Hypothalamus (tissue), 51 donors: ENCODE data around the gene GJA3.

Source experiments
- DNase-seq, 51 donors: peaks; one replicate each; lab custom pipeline; 2025; lab: John Stamatoyannopoulos, UW

Gene GJA3

DNA sequence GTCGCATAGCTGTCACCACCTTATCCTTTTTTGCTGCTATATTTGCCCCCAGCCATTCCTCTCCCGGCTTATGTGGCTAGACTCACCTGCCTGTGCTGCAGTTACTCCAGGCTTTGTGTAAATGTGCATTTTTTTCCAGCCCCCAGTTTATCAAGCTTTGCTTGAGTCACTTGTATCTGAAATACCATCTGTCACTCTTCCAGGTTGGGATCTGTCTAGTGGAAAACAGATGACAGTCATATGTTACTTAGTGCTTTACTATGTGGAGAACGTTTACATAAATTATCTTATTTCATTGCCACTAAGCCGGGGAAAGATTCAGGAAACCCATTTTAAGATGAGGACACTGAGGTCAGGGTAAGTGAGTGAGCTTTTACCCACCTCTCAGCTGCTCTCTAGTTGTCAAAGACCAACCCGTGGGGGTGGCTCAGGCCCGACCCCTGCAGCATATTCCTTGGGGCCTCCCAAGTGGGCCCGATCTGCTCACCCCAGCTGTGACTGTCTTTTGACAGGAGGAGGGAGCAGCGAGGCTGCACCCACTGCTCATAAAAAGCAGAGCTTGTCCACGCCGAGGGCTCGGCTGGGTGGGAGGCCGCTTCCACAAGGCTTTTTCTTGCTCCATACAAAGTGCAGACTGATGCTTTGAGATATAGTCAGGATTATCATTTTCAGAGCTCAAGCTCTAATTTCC is 24.7 kb upstream of the GJA3 start:
- no peak for DNase-seq

DNA sequence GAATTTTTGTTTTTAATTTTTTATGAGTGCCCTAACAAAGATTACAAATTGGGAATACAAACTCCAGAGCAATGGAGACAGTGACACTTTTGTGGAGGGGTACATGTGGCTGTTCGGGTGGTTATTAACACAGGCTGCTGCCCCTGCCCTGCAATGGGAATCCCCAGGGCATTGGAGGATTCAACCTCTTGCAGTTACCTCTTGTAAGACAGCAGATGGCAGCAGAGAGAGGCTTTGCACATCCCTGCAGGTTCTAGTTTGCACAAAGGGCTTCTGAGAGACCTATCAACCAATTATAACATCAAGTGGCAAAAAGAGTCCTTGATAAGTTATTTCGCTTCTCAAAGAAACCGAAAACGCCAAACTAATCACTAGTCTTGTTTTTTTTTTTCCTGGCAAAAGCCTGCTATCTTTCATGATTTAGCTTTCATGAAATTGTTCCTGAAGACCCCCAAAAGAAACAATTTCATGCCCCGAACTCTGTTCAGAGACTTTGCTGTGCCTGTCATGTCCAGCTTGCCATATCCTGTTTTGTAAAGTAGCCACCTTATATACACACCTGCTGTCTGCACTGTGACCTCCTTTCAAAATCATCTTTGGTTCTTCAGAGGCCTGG is 21.5 kb upstream of the GJA3 start:
- peak in 24 of 51 donors; percentile 6 to 69 (median 31) for DNase-seq

DNA sequence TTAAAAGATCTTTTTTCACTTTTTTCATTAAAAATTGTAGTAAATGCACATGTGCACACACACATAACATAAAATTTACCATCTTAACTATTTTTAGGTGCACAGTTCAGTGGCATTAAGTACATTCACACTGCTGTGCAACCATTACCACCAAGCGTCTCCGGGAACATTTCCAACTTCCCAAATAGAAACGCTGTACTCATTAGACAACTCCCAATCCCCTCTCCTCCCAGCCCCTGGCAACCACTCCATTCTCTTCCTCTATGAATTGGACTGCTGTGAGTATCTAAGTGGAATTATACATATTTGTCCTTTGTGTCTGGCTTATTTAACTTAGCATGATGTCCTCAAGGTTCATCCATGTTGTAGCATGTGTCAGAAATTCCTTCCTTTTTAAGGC is 20.3 kb upstream of the GJA3 start:
- no peak for DNase-seq

DNA sequence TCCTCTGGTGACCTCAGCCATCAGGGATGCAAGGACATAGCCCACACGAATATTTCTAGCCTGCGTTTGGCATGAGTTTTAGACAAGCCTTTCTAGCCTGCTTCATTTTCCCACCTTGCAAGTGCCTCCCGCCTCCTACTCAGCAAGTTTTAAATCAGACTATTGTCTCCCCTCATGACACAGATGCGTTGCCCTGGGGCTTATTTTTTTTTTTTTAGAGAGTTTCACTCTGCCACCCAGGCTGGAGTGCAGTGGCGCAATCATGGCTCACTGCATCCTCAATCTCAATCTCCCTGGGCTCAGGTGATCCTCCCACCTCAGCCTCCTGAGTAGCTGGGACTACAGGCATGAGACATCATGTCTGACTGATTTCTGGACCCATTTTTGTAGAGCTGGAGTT is 17.3 kb upstream of the GJA3 start:
- no peak for DNase-seq

DNA sequence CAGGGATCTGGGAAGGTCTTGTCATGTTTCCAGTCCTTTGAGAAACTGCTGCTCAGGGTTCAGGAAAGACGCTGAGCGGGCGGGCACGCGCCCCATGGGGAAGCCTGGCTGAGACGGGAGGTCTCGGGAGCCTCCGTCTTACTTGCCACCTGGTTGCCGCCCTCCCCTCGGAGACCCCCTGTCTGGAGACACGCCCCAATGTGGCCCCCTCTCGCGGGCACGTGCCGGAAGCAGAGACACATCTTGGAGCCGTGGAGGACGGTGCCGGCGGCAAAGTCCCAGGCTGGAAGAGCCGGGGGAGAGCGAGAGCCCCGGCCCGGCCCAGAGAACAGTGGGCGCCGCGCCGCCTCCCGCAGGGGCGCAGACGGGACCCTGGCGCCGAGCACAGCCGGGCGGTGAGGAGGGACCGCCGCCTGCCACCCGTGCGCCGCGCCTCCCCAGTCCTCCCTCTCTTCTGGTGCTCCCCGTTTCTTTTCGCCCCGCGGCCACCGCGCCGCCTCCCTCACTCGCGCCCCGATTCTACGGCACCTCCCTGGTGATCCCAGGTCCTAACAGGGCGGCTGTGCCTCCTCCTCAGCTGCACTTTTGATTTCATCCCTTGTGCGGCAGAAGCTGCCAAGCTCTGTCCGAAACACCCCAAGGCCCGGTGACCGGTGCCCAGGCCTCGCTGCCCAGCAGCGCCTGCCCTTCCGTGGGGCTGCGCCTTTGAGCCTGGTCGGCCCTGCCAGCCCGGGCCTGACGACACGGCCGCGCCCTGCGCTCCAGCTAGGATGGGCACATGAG is 16.4 kb upstream of the GJA3 start:
- DNase-seq = no peak

DNA sequence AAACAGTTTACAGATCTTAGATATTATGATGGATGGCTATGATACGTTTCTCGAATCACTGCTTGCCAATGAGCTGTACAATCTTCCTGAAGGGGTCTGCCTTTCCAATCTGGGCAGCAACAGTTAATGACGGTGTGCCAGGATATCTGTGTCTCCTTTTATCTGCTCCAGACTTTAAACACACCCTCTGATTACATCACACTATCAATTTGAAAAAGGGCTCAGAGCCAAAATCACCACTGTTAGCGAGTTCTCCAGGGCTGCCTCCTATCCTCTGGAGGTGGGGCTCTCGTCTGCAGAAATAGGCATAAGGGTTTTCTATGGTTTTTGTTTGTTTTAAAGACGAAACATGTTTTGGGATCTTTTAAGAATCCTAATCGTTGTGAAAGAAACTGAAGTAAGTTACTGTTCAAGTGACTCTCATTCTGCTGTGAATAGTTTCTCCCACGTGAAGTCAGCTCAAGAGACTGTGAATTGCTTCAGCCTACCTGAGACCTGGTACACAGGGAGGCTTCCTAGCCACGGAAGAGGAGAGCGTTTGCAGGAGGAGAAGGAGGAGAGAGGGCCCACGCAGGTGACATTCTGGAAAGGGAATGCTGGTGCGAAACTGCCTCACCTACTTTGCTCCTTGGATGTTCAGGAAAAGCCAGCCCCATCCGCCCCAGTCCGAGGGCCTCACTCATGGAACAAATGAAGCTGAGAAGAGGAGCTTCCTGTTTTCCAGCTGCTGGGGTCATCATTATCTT is 15.2 kb upstream of the GJA3 start:
- no peak for DNase-seq

DNA sequence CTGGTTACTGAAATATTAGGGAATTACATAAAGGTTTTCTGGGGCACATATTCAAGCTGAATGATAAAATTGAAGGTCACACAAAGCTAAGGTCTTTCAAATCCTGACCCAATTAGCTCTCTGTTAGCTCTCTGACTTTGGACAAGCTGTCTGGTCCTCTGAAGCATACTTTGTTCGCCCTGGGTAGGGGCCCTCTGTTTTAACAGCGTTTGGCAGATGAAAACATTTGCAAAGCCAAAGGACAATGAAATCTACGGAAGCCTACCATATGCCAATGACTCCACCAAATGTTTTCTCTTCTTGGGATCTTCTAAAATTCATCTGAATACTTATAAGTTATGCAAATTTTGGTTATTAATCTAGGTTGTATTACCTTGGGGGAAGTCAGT is 14.5 kb upstream of the GJA3 start:
- no peak for DNase-seq

DNA sequence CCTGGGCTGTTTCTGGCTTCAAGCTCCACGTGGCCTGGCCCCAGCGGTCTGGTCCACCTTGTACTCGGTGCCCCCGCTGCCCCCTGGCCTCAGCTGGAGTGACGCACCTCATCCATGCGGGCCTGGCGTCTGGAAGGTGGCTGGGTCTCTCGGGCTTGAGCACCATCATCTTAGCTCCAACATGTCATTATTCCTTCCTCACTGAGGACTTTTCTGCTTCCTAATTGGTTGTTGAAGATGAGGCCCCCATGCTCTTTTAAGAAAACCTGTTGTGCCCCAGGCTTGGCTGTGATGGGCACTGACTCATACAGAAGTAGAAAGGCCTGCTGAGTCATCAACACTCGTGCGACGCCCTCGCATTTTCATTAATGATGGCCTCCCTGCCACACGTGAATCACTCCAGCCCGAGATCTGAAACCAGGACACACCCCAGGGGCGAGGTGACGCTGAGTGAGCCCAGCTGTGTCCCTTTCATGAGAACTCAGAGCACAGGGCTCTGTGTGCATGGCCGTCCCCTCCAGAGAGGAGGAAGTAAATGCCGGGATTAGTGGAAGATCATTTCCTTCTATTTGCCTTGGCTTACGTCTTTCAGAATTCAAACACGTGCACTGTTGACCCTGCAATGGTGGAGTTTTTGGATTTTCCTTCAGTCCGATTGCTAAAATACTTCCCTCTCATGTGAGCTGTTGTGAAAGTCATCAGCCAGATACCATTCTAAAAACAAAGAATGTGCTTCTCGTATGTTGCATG is 14.0 kb upstream of the GJA3 start:
- DNase-seq = peak in 3 of 51 donors; percentile 5 to 26 (median 11)

DNA sequence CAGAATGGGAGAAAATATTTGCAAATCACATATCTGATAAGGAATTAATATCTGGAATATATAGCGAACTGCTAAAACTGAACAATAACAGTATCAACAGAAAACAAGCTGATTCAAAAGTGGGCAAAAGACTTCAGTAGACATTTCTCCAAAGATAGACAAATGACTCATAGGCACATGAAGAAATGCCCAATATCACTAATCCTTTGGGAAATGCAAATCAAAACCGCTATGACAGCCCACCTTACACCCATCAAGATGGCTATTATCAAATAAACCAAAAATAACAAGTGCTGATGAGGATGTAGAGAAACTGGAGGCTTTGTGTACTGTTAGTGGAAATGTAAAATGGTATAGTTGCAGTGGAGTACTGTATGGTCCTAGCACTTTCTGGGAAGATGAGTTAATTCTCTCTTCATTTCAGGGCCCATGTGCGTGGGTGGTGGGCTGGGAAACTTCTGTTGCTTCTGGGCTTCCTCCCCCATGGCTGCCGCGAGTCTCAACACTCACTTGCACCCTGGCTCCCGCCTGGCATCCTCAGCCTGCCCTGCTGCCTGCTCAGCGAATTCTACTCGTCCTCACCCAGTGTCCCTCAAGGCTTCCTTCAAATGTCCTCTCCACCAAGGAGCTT is 12.4 kb upstream of the GJA3 start:
- no peak for DNase-seq

DNA sequence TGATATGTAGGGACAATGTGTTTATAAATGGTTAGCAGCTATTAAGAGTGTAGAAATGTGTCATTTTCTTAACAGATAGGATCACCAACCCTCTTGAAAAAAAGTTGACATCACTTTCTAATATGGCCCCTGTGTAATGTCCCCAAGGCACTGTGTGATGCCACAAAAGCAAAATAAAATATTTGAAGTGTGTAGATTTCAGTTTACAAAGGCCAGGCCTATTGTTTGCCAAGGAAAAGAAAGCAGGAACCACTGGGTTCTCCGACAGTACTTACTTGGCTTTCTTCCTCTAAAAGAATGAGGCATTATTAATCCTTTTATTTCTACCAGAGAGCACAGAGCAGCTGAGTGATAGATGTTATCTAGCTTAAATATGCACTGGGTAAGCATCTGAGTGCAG is 10.5 kb upstream of the GJA3 start:
- DNase-seq = no peak

DNA sequence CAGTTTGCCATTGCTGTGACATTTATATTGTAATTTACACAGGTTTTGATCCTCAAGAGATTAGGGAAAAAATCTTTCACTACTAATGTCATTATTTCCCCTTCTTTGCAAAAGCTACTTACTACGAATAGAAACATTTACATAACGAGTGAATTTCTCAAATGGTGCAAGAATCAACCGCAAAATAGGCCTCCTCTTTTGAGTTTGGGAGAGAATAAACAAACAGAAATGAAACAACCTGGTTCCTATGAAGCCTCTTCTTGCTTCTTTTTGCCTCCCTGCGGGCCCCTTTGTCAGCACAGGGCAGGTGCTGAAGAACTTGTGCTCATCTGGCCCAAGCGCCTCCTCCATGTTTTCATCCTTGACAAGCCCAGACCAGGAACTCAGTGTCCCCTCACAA is 10.1 kb upstream of the GJA3 start:
- DNase-seq = no peak

DNA sequence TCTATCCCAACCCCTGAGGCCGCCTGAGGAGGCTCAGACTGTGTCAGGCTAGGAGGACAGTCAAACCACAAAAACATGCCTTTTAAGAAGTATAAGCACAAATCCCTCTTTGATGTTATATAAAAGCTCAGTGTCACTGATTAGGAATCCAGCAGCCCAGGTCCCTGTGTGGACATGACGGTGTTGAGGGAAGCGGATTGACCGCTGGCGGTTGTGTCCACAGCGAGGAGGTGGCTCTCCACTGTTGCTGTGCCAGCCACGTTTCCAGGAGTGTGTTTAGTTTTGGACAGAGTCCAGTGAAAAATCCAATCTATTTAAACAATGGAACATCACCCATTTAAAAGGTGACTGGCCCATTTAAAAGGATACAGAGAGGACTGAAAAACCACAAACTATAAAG is 7.5 kb upstream of the GJA3 start:
- no peak for DNase-seq

DNA sequence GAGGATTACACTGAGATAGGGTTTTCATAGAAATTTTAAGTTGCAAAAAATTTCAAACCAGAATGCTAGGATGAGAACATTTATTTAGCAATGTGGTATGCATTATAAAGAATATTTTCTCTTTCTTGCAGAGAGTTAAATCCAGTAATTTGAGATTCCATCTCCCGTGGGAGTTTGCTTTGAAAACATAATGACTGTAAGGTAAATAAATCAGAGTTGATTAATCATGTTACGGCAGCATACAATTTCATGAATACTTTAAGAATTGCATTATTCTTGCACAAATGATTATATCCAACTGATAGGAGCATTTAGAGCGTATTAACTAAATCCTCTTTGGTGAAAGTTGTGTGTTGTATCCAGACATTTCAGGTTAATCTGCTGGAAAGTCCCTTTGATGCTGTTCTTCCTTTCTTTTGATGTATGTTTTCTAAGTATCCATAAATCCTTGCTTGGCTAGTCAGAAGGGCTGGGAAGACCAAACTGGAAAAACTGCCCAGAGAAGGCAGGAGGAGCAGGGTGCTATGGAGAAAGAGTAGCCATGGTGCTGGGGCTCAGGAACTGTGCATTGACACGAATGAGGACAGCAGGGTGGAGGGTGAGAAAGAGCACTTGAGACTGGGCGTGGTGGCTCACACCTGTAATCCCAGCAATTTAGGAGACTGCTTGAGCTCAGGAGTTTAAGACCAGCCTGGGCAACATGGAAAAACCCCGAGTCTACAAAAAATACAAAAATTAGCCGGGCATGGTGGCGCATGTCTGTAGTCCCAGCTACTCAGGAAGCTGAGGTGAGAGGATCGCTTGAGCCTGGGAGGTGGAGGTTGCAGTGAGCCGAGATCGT is 4.8 kb upstream of the GJA3 start:
- no peak for DNase-seq

DNA sequence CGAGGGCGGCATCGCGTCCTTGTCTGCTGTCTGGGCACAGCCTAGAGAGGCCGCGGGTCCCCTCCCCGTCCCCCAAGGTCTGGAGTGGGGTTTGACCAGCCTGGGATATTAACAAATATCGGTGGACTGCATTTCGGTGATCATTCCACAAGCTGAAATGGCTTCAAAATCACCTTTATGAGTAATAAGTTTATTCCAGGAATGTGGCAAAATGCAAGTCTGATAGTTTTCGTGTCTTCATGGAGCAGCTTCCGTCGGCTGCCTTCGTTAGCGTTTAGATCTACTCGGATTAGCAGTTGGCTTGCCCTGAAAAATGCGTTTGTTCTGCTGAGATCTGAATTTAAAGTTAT is 1.1 kb upstream of the GJA3 start:
- DNase-seq = no peak

DNA sequence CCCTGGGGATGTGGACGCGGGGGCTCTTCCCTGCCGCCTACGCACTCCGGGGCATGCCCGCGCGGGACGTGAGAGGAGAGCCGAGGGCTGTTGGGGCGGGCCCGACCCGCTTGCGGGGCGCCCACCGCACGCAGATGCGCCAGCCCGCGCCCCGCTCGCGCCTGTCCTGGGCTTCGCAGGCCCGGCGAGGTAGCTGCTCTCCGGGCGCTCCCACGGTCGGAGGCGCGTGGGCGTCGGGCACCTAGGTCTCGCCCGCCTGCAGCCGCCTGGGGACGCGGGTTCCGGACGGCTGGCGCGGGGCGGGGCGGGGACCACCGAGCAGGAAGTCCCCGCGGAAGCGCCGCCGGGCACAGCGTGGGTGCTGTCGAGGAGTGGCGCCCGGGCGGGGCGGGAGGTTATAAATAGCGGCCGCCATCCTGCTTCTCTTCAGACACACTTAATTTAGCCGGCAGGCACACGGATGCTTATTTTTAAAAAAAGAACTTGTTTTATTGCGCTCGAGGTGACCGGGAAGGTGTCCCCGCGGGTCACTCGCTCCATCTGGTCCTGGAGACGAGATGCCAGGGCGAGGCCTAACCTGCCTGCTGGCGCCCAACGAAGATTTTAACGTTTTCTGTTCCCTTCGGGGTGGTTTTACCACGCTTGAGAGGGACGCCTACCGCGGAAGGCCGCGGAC is 561 bp upstream of the GJA3 start:
- no peak for DNase-seq

DNA sequence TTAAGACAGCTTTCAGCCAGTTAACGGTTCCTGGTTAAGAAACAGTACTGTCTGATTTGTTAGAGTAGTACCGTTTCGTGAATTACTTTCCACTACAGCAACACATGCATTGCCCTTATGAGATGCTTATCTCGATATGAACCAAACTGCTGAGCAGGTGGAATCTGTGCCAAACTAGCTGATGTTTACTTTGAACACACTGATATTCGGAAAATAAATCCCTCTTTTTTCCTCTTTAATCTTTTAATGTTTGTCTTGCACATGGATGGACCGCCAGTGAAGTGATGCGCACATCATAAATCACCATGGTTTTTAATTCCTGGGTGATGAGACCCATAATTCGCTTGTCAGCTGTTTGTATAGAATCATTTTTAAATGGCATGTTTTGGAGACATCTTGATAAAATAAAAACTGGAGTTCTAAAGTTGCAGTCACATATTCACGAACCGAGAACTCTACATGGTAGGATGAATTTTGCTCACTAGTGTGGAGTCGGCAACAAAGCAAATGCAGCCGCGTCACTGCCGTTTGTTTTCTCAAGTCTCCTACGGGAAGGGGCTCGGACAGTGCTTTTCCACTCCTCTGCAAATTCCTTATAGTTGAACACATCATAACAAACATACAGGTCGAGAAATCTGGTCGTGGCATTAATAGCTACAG is 1.1 kb downstream of the GJA3 start:
- no peak for DNase-seq

DNA sequence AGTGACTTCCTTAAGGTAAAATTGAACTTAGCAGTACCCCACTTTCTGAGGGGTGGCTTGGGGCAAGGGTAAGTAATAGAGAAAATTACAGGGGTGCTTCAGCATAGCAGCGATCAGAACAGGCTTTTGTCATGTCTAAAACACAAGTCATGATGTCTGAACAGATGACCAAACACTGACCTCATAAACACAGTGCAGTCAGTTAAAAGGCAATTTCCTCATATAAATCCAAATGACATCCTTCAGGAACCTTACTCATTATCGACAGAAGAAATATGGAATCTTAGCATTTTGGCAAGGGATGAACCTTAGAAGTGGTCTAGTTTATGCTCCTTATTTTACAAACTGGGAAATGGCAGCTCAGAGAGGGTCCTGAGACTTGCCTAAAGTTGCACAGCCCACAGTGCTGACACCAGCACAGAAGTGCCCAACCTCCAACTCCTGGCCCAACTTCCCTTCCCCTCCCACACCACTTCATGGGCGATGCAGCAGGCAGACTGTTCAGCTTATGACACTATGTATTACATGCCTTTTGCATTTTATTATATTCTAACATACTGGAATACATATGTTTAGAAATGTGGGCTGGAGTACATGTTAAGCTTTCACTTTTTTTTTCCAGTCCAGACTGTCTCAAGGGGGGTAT is 3.6 kb downstream of the GJA3 start:
- no peak for DNase-seq

DNA sequence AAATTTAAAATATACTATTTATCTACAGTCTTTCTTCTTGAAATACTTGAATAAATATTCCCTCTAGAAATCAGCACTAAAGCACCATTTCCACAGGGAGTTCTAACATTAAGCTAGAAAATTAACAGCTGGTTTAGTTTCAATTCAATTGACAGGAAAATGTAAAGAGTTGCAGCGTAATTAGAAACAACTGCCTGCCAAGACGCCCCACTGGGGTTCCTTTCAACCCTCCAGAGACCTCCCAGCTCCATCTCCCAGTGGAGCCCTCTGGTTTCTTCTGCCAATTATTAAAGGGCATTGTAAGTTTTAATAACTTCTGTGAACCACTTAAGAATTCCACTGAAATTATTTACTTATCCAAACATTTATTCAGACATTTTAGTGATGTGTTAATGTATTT is 4.2 kb downstream of the GJA3 start:
- DNase-seq = no peak
